Measurements from ENCODE around the gene LRP2.
A peak's percentile ranks its signal among the peaks of the same experiment; 100 is the strongest.
"Not testable (repeated sequence)": the region's sequence is repeated elsewhere in the genome, so short reads cannot be mapped to it uniquely, and the experiment has no call there.

LRP2 gene

DNA sequence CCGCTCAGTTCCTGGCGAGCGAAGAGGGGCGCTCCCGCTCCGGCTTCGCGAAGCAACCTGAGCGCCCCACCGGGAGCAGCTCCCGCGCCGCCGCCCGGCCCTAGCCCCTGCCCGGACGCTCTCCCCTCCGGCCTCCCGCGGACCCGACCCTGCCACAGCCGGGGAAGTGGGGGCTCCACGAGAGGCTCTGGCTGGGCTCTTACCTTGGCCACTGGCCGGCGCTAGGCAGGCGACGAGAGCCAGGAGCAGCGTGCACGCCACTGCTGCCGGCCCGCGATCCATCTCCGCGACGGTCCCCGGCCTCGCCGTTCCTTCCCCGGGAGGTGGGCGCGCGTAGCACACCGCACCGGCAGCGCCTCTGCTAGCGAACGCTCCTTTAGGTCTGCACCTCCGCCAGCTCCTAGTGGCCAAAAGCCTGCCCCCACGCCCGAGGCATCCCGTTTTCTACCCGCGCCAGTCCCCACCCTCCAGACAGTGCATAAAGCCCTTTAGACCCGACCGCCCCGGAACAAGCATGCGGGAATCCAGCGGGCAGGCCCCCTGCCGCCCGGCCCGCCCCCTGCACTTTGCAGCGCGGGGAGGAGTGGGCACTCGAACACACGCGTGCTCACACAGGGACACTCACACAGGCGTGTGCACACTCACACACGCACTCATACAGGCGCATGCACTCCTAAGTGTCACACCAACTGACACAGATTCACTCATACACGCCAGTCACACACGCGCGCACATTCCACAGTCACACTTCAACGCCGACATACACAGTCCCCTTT, at the start of gene LRP2:
LRP2 (minus strand) TSS at position 417 of the 776 bp plus-strand sequence; CDS start at position 282, 135 bp downstream.
- DNase-seq (ENCODE audit: low spot score): peak; percentile 37
- TF ChIP-seq, protein P1, sequence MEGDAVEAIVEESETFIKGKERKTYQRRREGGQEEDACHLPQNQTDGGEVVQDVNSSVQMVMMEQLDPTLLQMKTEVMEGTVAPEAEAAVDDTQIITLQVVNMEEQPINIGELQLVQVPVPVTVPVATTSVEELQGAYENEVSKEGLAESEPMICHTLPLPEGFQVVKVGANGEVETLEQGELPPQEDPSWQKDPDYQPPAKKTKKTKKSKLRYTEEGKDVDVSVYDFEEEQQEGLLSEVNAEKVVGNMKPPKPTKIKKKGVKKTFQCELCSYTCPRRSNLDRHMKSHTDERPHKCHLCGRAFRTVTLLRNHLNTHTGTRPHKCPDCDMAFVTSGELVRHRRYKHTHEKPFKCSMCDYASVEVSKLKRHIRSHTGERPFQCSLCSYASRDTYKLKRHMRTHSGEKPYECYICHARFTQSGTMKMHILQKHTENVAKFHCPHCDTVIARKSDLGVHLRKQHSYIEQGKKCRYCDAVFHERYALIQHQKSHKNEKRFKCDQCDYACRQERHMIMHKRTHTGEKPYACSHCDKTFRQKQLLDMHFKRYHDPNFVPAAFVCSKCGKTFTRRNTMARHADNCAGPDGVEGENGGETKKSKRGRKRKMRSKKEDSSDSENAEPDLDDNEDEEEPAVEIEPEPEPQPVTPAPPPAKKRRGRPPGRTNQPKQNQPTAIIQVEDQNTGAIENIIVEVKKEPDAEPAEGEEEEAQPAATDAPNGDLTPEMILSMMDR (IDR thresholded peaks at IDR 0.05; ENCODE audit: extremely low read depth, insufficient read depth, missing control alignments): peak; percentile 6
- in situ Hi-C loops (cut with MboI; ENCODE audit: low pct_unique_long_range_greater_than_20kb, low sequenced_read_pairs, unreplicated experiment): no loop called here

DNA sequence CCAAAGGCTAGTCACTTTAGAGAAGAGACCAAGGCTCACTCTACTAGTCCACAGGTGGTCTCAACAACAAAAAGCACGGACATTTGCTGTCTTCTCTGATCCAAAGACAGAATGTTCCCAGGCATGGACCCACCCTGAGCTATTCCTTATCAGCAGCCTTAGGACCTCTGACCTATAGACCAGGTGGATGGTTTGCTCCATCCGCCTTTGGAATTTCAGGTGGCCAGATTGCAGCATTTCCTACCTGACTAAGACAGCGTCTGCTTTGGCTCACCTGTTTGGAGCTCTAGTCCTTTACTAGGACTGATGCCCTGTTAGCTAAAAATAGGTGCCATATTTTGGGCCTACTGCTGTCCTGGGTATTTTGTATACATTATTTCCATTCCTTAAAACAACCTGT, 44.6 kb upstream of the LRP2 start:
- no peak for DNase-seq (ENCODE audit: low spot score)
- in situ Hi-C loops (cut with MboI; ENCODE audit: low pct_unique_long_range_greater_than_20kb, low sequenced_read_pairs, unreplicated experiment): no loop called here
- TF ChIP-seq, protein P1 (IDR thresholded peaks at IDR 0.05; ENCODE audit: extremely low read depth, insufficient read depth, missing control alignments): no peak

- in situ Hi-C loops (cut with MboI; ENCODE audit: low pct_unique_long_range_greater_than_20kb, low sequenced_read_pairs, unreplicated experiment); DNase-seq (ENCODE audit: low spot score): not testable (repeated sequence)
Observed at GRCh38 chr2:169399491-169399890, 37.2 kb upstream of the LRP2 start.

- peak; percentile 23 for DNase-seq (ENCODE audit: low spot score)
- TF ChIP-seq, protein P1 (IDR thresholded peaks at IDR 0.05; ENCODE audit: extremely low read depth, insufficient read depth, missing control alignments): peak; percentile 44
- in situ Hi-C loops (cut with MboI; ENCODE audit: low pct_unique_long_range_greater_than_20kb, low sequenced_read_pairs, unreplicated experiment): no loop called here
Observed at GRCh38 chr2:169397697-169398096, 35.4 kb upstream of the LRP2 start.

- in situ Hi-C loops (cut with MboI; ENCODE audit: low pct_unique_long_range_greater_than_20kb, low sequenced_read_pairs, unreplicated experiment): no loop called here
- DNase-seq (ENCODE audit: low spot score): no peak
- TF ChIP-seq, protein P1 (IDR thresholded peaks at IDR 0.05; ENCODE audit: extremely low read depth, insufficient read depth, missing control alignments): no peak
Observed at GRCh38 chr2:169395821-169396374, 33.6 kb upstream of the LRP2 start.

DNA sequence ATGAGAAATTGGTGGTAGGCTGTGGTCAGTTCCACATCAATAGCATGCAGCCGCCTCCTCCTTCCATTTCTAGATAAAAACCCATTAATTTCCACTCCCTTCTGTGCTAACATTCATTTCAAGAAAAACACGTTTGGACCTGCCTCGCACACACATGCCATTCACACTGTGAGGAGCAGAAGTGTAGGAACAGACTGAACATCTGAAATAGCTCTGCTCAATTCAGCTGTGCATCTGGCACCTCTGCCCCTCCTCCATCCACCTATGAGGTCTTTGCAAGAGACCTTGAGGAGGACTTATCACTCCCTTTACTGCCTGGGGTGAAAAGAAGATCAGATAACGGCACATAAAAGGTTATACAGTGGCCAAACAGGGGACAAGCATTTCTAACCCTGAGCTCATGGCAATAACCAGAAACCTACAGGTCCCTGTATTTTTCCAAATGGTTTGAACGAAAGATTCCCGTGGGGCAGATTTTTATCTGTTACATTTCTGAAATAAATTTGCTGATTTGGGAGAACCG, 30.8 kb upstream of the LRP2 start:
- DNase-seq (ENCODE audit: low spot score): peak; percentile 26

More for the DNA sequence above, 30.8 kb upstream of the LRP2 start:
- in situ Hi-C loops (cut with MboI; ENCODE audit: low pct_unique_long_range_greater_than_20kb, low sequenced_read_pairs, unreplicated experiment): no loop called here
- TF ChIP-seq, protein P1 (IDR thresholded peaks at IDR 0.05; ENCODE audit: extremely low read depth, insufficient read depth, missing control alignments): no peak

Measured in GM13977 (cell line).